Stomach (tissue), 4 donors: ENCODE measurements around the gene FAM3B.

ENCODE experiments used
- CTCF ChIP-seq, 7 experiments: fragments of 450-650 bp in 4 of 7; fragments of 200-600 bp in 3 of 7; sonication (generic) in 3 of 7; IDR thresholded peaks; one replicate each; pipeline ENCODE4 v1.5.1; 2016 to 2019; ENCODE audit warnings: antibody characterized with exemption in 7 of 7, control low read depth in 2 of 7, mild to moderate bottlenecking in 1 of 7
- POLR2A ChIP-seq, 4 donors: fragments of 450-650 bp; IDR thresholded peaks; one replicate each; pipeline ENCODE4 v1.6.1; 2016; ENCODE audit warnings: antibody characterized with exemption in 4 of 4, control low read depth in 2 of 4, mild to moderate bottlenecking in 1 of 4, moderate library complexity in 1 of 4
- POLR2AphosphoS5 ChIP-seq, 3 donors: sonication (generic); formaldehyde crosslinking; IDR thresholded peaks; one replicate each; pipeline ENCODE4 v1.6.1; 2016; ENCODE audit warnings: antibody characterized with exemption in 3 of 3

- no peak for TF ChIP-seq CTCF (IDR thresholded peaks at IDR 0.05)
- no peak for TF ChIP-seq POLR2A (IDR thresholded peaks at IDR 0.05)
- TF ChIP-seq POLR2AphosphoS5 (IDR thresholded peaks at IDR 0.05), result no peak
These were observed 31.8 kb downstream of the FAM3B start for GRCh38 chr21:41348434-41348833.
